Stromal cell of bone marrow (primary cell): ENCODE data around the gene USH2A.
"Not testable (repeated sequence)": the region's sequence is repeated elsewhere in the genome, so short reads cannot be mapped to it uniquely, and the experiment has no call there.

ENCODE experiments used
- DNase-seq: peaks from one replicate; pipeline ENCODE4 v3.0.0-alpha.2; 2012; ENCODE audit warnings: low read depth

Gene USH2A

DNA sequence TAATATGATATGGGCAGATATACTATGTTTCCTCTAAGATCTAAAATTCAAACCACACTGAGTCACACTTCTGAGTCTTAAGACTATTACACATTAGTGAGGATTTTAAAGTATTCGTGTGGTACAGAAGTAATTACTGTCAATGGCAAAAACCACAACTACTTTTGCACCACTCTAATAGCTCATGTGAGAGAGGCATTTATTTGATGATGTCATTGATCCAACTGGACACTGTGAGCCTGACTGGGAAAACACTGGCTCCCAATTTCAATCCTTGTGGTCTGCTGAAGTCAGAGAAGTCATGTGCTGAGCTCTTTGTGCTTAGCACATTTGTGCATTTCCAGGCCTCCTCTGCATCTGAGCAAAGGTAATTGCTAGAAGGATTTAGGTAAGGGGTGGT lies 377.8 kb downstream of the USH2A start:
- DNase-seq: peak; percentile 96

DNA sequence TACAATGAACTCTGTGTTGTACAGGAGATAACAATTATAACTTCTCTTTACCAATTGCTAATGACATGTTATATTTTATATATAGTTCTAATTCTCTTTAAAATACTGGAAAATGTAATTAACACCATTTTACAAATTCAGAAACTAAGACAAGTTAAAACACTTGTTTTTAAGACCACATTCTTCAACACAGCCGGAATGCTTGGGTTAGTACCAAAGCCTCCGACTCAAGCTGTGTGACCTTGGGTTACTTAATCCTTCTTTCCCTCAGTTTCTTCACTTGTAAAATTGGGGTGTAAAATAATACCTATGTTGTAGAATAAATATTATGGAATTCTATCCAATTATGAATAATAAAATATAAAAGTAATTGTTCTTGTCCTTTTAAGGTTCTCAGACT lies 378.7 kb downstream of the USH2A start:
- DNase-seq: no peak

- DNase-seq: no peak
Observed at GRCh38 chr1:216034506-216034905, 388.7 kb downstream of the USH2A start.

GRCh38 chr1:216032961-216033614 lies 390.2 kb downstream of the USH2A start:
- no peak for DNase-seq

DNA sequence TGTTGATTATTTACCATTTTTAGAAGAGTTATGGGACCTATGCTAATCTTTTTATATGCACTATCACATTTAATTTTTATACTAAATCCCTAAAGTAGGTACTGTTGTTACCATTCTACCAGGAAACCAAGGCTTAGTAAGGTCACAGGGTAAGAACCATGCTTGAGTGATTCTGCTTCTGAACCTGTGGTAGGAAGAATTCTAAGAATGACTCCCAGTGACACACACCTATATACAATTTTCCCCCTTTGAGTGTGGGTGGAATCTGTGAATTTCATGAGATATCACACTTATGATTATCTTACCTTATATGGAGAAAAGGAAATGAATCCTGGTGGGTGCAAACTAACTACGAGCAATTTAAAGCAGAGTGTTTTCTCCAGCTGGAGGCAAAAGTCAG lies 391.0 kb downstream of the USH2A start:
- DNase-seq: no peak

DNA sequence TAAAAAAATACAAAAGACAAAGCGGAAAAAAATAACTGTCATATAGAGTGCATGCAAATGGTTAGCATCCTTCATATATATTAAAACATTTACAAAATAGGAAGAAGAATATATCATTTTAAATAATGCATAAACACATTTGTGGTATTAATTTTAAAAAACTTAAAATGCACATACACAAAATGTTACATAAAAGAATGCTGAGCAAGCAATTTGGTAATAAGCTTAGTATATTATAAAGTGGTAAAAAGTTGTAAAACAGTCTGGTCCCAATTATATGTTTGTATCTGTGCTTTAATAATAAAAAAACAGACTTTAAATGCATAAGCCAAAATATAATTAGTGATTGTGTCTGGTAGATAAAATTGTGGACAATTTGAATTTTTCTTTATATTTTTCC lies 394.6 kb downstream of the USH2A start:
- DNase-seq: no peak

- DNase-seq: no peak
Observed at GRCh38 chr1:216024546-216024945, 398.7 kb downstream of the USH2A start.

DNA sequence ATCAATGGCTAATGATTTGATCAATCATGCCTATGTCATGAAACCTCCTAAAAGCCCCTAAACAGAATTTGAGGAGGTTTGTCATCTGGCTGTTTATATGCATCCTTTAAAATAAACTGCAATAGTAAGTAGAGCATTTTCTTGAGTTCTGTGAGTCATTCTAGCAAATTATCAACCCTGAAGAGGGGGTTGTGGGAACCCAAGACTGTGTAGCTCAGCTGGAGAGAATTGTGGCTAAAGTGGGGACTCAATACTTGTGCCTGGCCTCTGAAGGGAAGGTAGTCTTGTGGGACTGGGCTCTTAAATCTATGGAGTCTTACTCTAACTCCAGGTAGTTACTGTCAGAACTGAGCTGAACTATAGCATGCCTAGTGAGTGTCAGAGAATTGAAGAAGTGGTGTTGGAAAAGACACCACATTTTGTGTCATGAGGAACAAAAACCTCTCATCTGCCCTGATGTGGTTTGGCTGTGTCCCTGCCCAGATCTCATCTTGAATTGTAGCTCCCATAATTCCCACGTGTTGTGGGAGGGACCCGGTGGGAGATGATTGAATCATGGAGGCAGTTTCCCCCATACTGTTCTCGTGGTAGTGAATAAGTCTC lies 402.4 kb downstream of the USH2A start:
- no peak for DNase-seq

DNA sequence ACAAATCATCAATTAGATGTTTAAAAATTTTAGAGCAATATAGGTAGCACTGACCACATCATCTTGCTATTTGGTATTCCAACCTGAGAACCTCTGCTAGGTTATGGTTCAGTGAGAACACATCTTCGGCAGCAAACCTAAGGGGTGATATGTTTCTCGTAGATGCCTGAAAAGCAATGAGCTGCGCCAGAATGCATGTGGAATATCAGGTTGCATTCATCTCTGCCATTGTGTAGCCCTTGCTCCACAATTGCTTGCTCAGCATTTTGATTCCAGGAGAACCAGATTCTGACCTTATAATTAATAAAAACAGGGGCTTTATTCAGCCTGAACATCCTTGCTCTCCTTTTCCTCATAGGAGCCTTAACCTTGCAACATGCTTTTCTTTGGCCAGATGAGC lies 408.1 kb downstream of the USH2A start:
- no peak for DNase-seq

DNA sequence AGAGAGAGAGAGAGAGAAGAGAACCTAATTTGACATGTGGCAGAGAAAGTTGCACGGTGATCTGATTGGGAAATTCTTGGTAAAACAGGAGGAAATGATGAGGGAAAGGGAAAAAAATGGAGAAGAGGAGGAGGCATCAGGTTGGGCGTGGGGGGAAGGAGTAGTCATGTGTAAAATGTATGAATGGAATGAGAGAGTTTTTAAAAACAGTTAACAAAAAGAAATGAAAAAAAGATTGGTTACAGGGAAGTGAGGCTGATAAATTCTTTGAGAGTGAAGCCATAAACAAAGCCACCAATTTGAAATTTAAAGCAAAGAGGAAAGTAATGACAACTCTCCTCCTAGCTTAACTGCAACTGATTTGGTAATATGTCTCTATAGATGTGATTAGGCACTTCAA lies 409.2 kb downstream of the USH2A start:
- no peak for DNase-seq

GRCh38 chr1:216009456-216009855 lies 413.8 kb downstream of the USH2A start:
- DNase-seq: not testable (repeated sequence)

DNA sequence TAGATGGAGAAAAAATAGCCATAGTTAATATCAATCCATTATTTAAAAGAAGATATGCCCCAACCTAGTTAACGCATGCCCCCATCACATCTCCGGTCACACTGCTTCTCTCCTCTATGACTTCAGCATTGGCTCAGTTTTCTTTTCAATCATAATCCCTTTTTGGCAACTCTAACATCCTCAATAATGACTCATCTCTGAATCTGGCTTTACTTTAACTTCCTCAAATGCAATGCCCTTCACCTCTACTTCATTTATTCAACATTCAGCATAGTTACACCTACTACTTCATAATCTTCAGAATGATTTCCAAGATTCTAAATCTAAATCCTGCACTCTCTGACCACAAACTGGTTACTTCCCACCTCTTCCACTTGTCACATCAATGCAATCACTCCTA lies 417.3 kb downstream of the USH2A start:
- peak; percentile 40 for DNase-seq

- DNase-seq: peak; percentile 12
Observed at GRCh38 chr1:215992620-215993019, 430.6 kb downstream of the USH2A start.

DNA sequence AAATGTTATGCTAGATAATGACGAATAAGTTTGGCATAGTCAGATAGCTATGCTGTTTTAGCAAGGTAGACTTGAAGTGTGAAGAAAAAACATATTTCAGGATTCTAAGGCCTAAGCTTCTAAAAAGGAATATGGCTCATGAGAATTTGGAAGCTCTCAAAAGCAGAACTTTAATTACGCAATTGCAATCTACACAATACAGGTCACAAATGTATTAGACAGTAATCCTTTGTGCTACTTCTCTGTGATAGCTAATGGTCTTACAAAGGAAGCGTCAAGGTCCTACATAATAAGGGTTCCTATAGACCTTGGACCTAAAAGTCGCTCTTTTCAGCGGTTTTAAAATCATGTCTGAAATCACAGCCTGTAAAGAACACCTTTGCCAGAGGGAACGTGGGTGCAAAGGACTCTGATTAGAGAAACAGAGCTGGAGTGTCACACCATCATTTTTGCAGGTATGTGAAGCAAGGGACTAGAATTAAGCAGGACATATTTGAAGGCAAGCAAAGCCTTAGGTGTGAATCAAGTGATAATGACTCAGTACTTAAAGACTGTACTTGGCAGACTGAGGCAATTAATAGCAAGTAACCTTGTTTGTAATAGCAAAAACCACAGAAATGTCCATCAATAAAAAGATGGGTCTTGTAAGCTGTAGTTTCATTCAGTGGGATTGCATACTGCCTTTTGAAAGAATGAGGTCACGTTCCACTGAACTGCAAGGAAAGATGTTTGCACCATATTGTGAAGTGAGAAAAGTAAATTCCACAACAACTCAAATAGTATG lies 436.0 kb downstream of the USH2A start:
- no peak for DNase-seq

GRCh38 chr1:215986401-215986800 lies 436.8 kb downstream of the USH2A start:
- DNase-seq: no peak

DNA sequence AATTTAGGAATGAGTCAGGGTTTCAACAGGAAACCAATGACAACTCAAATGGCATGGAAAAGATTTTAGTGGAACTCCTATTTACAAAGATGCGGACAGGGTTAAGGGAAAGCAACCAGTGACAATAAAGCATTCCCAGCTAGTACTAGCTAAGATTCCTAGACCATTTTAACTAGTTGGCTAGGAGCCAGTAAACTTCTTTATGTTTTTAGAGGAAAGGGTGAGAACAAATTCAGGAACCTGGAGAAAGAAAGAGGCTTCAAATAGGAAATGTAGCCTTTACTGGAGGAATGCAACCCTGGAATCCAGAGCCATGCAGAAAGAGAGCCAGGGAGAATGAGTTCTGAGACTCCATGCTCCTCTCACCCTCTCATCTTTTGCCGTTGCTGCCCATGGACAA lies 439.6 kb downstream of the USH2A start:
- no peak for DNase-seq

DNA sequence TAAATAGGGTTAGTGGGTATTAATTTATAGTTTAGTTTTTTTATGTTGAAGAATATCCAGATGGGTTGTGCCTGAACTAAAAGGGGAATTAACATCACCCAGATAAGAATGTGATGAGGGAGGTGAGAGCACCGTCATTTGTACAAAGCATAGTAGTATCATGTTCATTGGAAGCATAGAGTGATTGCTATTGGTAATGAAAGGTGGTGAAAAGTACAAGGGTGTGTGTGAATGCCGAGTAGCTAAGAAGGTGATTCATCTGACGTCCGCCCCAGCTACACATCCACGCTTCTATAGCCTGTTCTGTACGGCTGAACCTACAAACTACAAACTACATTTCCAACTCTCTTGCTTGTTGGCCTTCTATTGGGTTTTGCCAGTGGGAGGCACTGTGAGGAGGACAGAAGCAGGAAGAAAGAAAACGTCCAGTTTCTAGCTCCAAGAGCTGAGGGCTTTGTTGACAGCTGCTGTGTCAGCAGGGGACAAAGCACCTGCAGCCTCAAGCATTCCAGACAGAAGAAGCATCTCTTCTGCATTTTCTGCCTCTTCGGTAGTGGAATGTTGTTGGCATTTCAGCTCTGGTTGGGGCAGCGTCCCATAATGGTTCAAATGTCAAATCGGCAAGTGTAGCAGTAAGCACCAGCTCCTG lies 451.3 kb downstream of the USH2A start:
- DNase-seq: no peak

- DNase-seq: no peak
Observed at GRCh38 chr1:215970406-215970805, 452.8 kb downstream of the USH2A start.

- no peak for DNase-seq
Observed at GRCh38 chr1:215963621-215964020, 459.6 kb downstream of the USH2A start.

GRCh38 chr1:215963040-215963439 lies 460.2 kb downstream of the USH2A start:
- DNase-seq: no peak

GRCh38 chr1:215958841-215959240 lies 464.4 kb downstream of the USH2A start:
- peak; percentile 7 for DNase-seq

DNA sequence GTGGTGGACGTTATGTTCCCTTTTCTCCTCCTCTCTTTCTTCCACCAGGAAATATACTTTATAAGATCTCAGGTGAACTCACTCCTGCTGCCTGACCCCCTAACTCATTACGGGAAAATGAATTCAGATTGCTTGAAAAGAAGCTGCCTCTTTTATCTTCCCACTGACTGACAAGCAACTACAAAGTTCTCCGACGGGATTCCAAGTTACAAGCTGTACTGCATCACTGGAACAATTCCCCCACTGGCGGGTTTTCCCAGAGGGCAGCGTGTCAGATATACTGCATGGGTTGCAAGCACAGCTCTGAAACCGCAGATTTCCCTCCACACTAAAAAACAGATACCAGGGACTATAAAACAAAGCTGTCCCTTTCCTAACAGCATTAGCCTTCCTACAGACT lies 465.6 kb downstream of the USH2A start:
- DNase-seq: peak; percentile 11

GRCh38 chr1:215932558-215932957 lies 490.7 kb downstream of the USH2A start:
- no peak for DNase-seq
